Kidney (tissue), 22 donors: ENCODE measurements around the gene ZSCAN29. TPM values are rescaled to one million over a fixed set of nuclear protein-coding genes. Genes with fewer than 3 reads are reported as not detected.

Experiments
- DNase-seq, 5 donors: peaks; one replicate each; pipeline ENCODE4 v3.0.0-alpha.2; 2013 to 2020
- FAIRE-seq: peaks from 2 replicates; lab custom pipeline; 2012; peaks lifted over from hg19 to GRCh38; lab: Jason Lieb, UNC
- H3K27ac ChIP-seq, 2 donors: one replicate each; pipeline ENCODE4 v1.7.0; 2013; ENCODE audit warnings: low read depth in 2 of 2, low read length in 2 of 2, inconsistent platforms in 1 of 2
- H3K27me3 ChIP-seq: one replicate; pipeline ENCODE4 v1.7.1; 2013; ENCODE audit warnings: low read length, inconsistent platforms; ENCODE audit not compliant: control insufficient read depth, insufficient read depth
- H3K36me3 ChIP-seq, 3 donors: one replicate each; pipeline versions ENCODE4 v1.7.0 to v1.7.1; 2013; ENCODE audit warnings: low read length in 3 of 3, control low read depth in 1 of 3, inconsistent platforms in 1 of 3; ENCODE audit not compliant: insufficient read depth in 3 of 3, control insufficient read depth in 2 of 3
- H3K4me1 ChIP-seq, 3 donors: one replicate each; pipeline versions ENCODE4 v1.7.0 to v1.7.1; 2013; ENCODE audit warnings: low read length in 3 of 3, inconsistent platforms in 1 of 3, low read depth in 1 of 3; ENCODE audit not compliant: control insufficient read depth in 2 of 3, insufficient read depth in 2 of 3
- H3K4me3 ChIP-seq, 3 donors: one replicate each; pipeline versions ENCODE4 v1.7.0 to v1.8.1; 2013; ENCODE audit warnings: low read length in 3 of 3, control low read depth in 1 of 3, inconsistent platforms in 1 of 3
- H3K9ac ChIP-seq, 3 donors: one replicate each; pipeline versions ENCODE4 v1.7.0 to v1.7.1; 2013; ENCODE audit warnings: low read length in 3 of 3, control low read depth in 1 of 3, inconsistent platforms in 1 of 3
- H3K9me3 ChIP-seq, 3 donors: one replicate each; pipeline versions ENCODE4 v1.7.0 to v1.7.1; 2013; ENCODE audit warnings: low read length in 3 of 3, control low read depth in 1 of 3, inconsistent platforms in 1 of 3; ENCODE audit not compliant: control insufficient read depth in 2 of 3, insufficient read depth in 1 of 3
- CTCF ChIP-seq: IDR thresholded peaks from 3 replicates; pipeline ENCODE4 v1.5.1; 2012; ENCODE audit warnings: mild to moderate bottlenecking, moderate library complexity, borderline replicate concordance; ENCODE audit not compliant: insufficient read depth; ENCODE audit errors: extremely low read depth
- intact Hi-C: fragments of 100-400 bp; cut with DNase I; formaldehyde crosslinking; loops from one replicate; pipeline ENCODE4 v1.11.1; 2022
- long read RNA-seq, 10 donors: library from polyadenylated mRNA in 1 of 10; unstranded in 1 of 10; transcript quantifications; one replicate each; pipeline ENCODE4 v2.0.0 and lab custom pipeline, GENCODE V29; 2021 to 2026
- polyA plus RNA-seq: library from polyadenylated mRNA; stranded (reverse); fragments of 350-450 nt; fragmentation: Illumina TruSeq; extraction: RNeasy Lipid Tissue Mini Kit (QIAGEN cat#74804); gene quantifications from one replicate; pipeline ENCODE4 v1.2.3, GENCODE V29; 2014; ENCODE audit warnings: low read depth, low replicate concordance; ENCODE audit not compliant: insufficient read depth
- total RNA-seq: library from RNA; stranded (reverse); fragmentation: NEBNext Ultra II Directional; extraction: Animal tissue kit (Norgen Biotek cat#: 25700); gene quantifications from one replicate; pipeline ENCODE4 v1.2.1, GENCODE V29; 2021
- donor health status: control.
- donor health status: control.
- donor health status: control.
- donor health status: control.
- donor health status: control.
- donor health status: DM: yes; HTN: yes; CAD: no.
- donor health status: Normal renal cell carcinoma (clear cell type).

Gene ZSCAN29
- total RNA-seq (22.1 TPM), polyA plus RNA-seq (3.2 TPM)
- long read RNA-seq, donor 1, partial matches to known transcripts = 0 of 1 reads
- long read RNA-seq, donor 1, other reads (novel, unspliced or antisense) = 0 of 1 reads
- long read RNA-seq, donor 2, full-length matches to known transcripts = 1 of 1 reads
- long read RNA-seq, donor 2, partial matches to known transcripts = 0 of 1 reads
- long read RNA-seq, donor 2, other reads (novel, unspliced or antisense) = 0 of 1 reads
- long read RNA-seq, donor 3, partial matches to known transcripts = 0 of 1 reads
- long read RNA-seq, donor 3, other reads (novel, unspliced or antisense) = 0 of 1 reads
- long read RNA-seq, donor 4, full-length matches to known transcripts = 1 of 1 reads
- long read RNA-seq, donor 4, partial matches to known transcripts = 0 of 1 reads
- long read RNA-seq, donor 4, other reads (novel, unspliced or antisense) = 0 of 1 reads
- long read RNA-seq, donor 5 = 0 reads
- long read RNA-seq, donor 6 = 0 reads
- long read RNA-seq, donor 7, full-length matches to known transcripts = 1 of 6 reads
- long read RNA-seq, donor 7, partial matches to known transcripts = 1 of 6 reads
- long read RNA-seq, donor 7, other reads (novel, unspliced or antisense) = 4 of 6 reads
- long read RNA-seq, donor 8 = 0 reads
- long read RNA-seq, donor 9 = 0 reads
- long read RNA-seq, donor 10, partial matches to known transcripts = 0 of 1 reads
- long read RNA-seq, donor 10, other reads (novel, unspliced or antisense) = 0 of 1 reads

- peak; percentile 18 for TF ChIP-seq CTCF
- Histone ChIP-seq H3K27ac (peak within 1 kb of the TSS in 1 of 2 donors; percentile 35), H3K9me3 (no peaks in the 10 kb centered on the region), H3K4me3 (peak within 1 kb of the TSS; percentile 74 to 87 (median 77)), H3K4me1 (peaks cover 0 to 16% (median 11%) of the 10 kb centered on the region in 3 donors), H3K9ac (peak within 1 kb of the TSS; percentile 64 to 83 (median 83)), H3K27me3 (no peaks in the 10 kb centered on the region), H3K36me3 (peaks cover 3 to 10% (median 4%) of the 10 kb centered on the region in 3 donors)
- intact Hi-C loops = no loop called here
- FAIRE-seq (no peak), DNase-seq (peak; percentile 92 to 96 (median 95))
Observed at GRCh38 chr15:43370975-43371974, at the start of gene ZSCAN29, which contains the start of gene TUBGCP4. Gene ZSCAN29 (minus strand): TSS chr15:43371043. CDS start chr15:43369913, 1,130 bp downstream. Gene TUBGCP4 (plus strand): TSS chr15:43371101. CDS start chr15:43371355, 254 bp downstream.

GRCh38 chr15:43420435-43420834 is 49.6 kb upstream of the ZSCAN29 start:
- H3K9ac ChIP-seq = no peak overlapping the region
- no peaks in the 10 kb centered on the region for H3K27me3 ChIP-seq
- no peak overlapping the region for H3K4me3 ChIP-seq
- no peaks in the 10 kb centered on the region for H3K4me1 ChIP-seq
- H3K9me3 ChIP-seq = no peaks in the 10 kb centered on the region
- DNase-seq (no peak), FAIRE-seq (no peak)
- intact Hi-C loops = no loop called here
- H3K27ac ChIP-seq = no peak overlapping the region
- TF ChIP-seq CTCF = no peak
- peaks cover 7 to 37% (median 25%) of the 10 kb centered on the region in 3 donors for H3K36me3 ChIP-seq

- Histone ChIP-seq H3K4me1 (no peaks in the 10 kb centered on the region), H3K27me3 (no peaks in the 10 kb centered on the region), H3K27ac (no peak overlapping the region), H3K9ac (no peak overlapping the region), H3K9me3 (no peaks in the 10 kb centered on the region), H3K36me3 (peaks cover 14 to 31% (median 30%) of the 10 kb centered on the region in 3 donors), H3K4me3 (no peak overlapping the region)
- FAIRE-seq (no peak), DNase-seq (no peak)
- intact Hi-C loops = no loop called here
- TF ChIP-seq CTCF = no peak
Observed at GRCh38 chr15:43414196-43414595, 43.4 kb upstream of the ZSCAN29 start.
